ENCODE measurements around the gene MYL7. TPM values are rescaled to one million over a fixed set of nuclear protein-coding genes. Genes with fewer than 3 reads are reported as not detected.

MYL7 gene
- total RNA-seq, 1 experiment from 2014 or later = not detected

DNA sequence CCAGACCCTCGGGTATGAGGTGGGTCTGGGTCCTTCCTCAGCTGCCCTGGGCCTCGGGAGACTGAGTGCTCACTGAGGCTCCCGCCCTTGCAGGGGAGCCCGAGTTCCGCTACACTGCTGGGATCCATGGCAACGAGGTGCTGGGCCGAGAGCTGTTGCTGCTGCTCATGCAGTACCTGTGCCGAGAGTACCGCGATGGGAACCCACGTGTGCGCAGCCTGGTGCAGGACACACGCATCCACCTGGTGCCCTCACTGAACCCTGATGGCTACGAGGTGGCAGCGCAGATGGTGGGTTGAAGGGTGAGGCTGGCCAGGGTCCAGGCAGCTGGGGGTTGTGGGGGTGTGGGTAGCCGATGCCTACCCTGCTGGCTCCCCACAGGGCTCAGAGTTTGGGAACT is 29.4 kb downstream of the MYL7 start:
- CTCF ChIA-PET = no interaction called here
- Histone ChIP-seq H3K27me3 (ENCODE audit: control insufficient read depth, insufficient read depth, low read length) (no peaks in the 10 kb centered on the region), H3K4me1 (ENCODE audit: control insufficient read depth, insufficient read depth, low read length) (no peaks in the 10 kb centered on the region; the same call in 1 of the 2 replicates), H3K4me3 (ENCODE audit: low read depth in 2 of 2, low read length in 2 of 2) (no peak overlapping the region), H3K27ac (ENCODE audit: low read length) (no peak overlapping the region), H3K9me3 (ENCODE audit: control insufficient read depth, insufficient read depth, low read depth, low read length) (no peaks in the 10 kb centered on the region), H3K36me3 (ENCODE audit: control insufficient read depth, insufficient read depth, low read length) (no peaks in the 10 kb centered on the region; the same call in 1 of the 2 replicates)
- TF ChIP-seq TCF7L2 (IDR thresholded peaks at IDR 0.05; ENCODE audit: low read depth, low read length) (no peak), SIN3A (IDR thresholded peaks at IDR 0.05; ENCODE audit: borderline replicate concordance, insufficient read depth, low read depth, low read length) (no peak), POLR2AphosphoS5 (IDR thresholded peaks at IDR 0.05; ENCODE audit: low read depth, low read length) (no peak)
- TF ChIP-seq, protein P1, sequence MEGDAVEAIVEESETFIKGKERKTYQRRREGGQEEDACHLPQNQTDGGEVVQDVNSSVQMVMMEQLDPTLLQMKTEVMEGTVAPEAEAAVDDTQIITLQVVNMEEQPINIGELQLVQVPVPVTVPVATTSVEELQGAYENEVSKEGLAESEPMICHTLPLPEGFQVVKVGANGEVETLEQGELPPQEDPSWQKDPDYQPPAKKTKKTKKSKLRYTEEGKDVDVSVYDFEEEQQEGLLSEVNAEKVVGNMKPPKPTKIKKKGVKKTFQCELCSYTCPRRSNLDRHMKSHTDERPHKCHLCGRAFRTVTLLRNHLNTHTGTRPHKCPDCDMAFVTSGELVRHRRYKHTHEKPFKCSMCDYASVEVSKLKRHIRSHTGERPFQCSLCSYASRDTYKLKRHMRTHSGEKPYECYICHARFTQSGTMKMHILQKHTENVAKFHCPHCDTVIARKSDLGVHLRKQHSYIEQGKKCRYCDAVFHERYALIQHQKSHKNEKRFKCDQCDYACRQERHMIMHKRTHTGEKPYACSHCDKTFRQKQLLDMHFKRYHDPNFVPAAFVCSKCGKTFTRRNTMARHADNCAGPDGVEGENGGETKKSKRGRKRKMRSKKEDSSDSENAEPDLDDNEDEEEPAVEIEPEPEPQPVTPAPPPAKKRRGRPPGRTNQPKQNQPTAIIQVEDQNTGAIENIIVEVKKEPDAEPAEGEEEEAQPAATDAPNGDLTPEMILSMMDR (IDR thresholded peaks at IDR 0.05) = no peak
- TF ChIP-seq, protein P2, sequence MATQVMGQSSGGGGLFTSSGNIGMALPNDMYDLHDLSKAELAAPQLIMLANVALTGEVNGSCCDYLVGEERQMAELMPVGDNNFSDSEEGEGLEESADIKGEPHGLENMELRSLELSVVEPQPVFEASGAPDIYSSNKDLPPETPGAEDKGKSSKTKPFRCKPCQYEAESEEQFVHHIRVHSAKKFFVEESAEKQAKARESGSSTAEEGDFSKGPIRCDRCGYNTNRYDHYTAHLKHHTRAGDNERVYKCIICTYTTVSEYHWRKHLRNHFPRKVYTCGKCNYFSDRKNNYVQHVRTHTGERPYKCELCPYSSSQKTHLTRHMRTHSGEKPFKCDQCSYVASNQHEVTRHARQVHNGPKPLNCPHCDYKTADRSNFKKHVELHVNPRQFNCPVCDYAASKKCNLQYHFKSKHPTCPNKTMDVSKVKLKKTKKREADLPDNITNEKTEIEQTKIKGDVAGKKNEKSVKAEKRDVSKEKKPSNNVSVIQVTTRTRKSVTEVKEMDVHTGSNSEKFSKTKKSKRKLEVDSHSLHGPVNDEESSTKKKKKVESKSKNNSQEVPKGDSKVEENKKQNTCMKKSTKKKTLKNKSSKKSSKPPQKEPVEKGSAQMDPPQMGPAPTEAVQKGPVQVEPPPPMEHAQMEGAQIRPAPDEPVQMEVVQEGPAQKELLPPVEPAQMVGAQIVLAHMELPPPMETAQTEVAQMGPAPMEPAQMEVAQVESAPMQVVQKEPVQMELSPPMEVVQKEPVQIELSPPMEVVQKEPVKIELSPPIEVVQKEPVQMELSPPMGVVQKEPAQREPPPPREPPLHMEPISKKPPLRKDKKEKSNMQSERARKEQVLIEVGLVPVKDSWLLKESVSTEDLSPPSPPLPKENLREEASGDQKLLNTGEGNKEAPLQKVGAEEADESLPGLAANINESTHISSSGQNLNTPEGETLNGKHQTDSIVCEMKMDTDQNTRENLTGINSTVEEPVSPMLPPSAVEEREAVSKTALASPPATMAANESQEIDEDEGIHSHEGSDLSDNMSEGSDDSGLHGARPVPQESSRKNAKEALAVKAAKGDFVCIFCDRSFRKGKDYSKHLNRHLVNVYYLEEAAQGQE (IDR thresholded peaks at IDR 0.05; ENCODE audit: insufficient read depth in 1 of 2, low read depth in 2 of 2, low read length in 1 of 2) = no peak
- ATAC-seq (no peak), DNase-seq (ENCODE audit: low read depth, low spot score) (no peak)
- in situ Hi-C loops (cut with HindIII; ENCODE audit: low pct_unique_long_range_greater_than_20kb, low sequenced_read_pairs) = no loop called here
- no TSS peak for BruUV-seq (replicated peaks)
- intact Hi-C loops (cut with micrococcal nuclease; ENCODE audit: unreplicated experiment) = no loop called here
- POLR2A ChIA-PET = interaction anchor here (1.0 kb wide), 1 partner anchor 59 kb away, joined by 3 read pairs; no protein-coding TSS in a partner anchor

DNA sequence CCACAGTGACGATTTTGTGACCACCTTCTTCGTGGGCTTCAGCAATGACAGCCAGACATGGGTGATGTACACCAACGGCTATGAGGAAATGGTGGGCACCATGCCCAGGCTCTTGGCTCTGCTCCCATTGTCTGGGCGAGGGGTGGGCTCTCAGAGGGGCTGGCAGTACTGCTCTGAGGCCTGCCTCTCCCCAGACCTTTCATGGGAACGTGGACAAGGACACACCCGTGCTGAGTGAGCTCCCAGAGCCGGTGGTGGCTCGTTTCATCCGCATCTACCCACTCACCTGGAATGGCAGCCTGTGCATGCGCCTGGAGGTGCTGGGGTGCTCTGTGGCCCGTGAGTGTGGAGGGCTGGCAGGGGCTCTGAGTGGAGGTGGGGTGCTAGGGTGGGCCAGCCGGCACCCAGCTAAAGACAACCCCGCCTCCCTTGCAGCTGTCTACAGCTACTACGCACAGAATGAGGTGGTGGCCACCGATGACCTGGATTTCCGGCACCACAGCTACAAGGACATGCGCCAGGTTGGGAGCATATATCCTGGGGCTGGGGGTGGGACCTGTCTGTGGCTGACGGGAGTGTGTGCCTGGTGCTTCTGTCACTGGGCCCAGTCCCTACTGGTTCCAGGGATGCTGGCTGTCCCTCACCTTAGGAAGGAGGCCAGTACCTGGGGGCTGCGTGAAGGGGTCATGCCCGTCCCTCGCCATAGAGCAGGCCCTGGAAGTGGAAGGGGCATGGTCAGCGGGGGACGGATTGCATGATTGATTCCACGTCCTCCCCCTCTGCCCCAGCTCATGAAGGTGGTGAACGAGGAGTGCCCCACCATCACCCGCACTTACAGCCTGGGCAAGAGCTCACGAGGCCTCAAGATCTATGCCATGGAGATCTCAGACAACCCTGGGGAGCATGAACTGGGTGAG is 30.2 kb downstream of the MYL7 start:
- DNase-seq (ENCODE audit: low read depth, low spot score) (no peak), ATAC-seq (no peak)
- TF ChIP-seq, protein P1 (IDR thresholded peaks at IDR 0.05) = no peak
- no peak for TF ChIP-seq TCF7L2 (IDR thresholded peaks at IDR 0.05; ENCODE audit: low read depth, low read length)
- ChIA-PET POLR2A (interaction anchor here (1.0 kb wide), 1 partner anchor 59 kb away, joined by 3 read pairs; no protein-coding TSS in a partner anchor), CTCF (interaction anchor here (0.6 kb wide), 1 partner anchor 29 kb away, joined by 6 read pairs; no protein-coding TSS in a partner anchor)
- Histone ChIP-seq H3K4me3 (ENCODE audit: low read depth in 2 of 2, low read length in 2 of 2) (no peak overlapping the region), H3K9me3 (ENCODE audit: control insufficient read depth, insufficient read depth, low read depth, low read length) (no peaks in the 10 kb centered on the region), H3K27ac (ENCODE audit: low read length) (no peak overlapping the region), H3K36me3 (ENCODE audit: control insufficient read depth, insufficient read depth, low read length) (no peaks in the 10 kb centered on the region), H3K4me1 (ENCODE audit: control insufficient read depth, insufficient read depth, low read length) (no peaks in the 10 kb centered on the region; the same call in 1 of the 2 replicates), H3K27me3 (ENCODE audit: control insufficient read depth, insufficient read depth, low read length) (no peaks in the 10 kb centered on the region)
- BruUV-seq (replicated peaks) = no TSS peak
- intact Hi-C loops (cut with micrococcal nuclease; ENCODE audit: unreplicated experiment) (no loop called here), in situ Hi-C loops (cut with HindIII; ENCODE audit: low pct_unique_long_range_greater_than_20kb, low sequenced_read_pairs) (no loop called here)

Data from Panc1 (cell line).